Lower leg skin (tissue), 4 donors: ENCODE data around the gene MTUS2. TPM values are rescaled to one million over a fixed set of nuclear protein-coding genes. Genes with fewer than 3 reads are reported as not detected.

Experiments used
- DNase-seq, 2 donors: peaks; one replicate each; pipeline ENCODE4 v3.0.0-alpha.2; 2019; ENCODE audit warnings: low spot score in 2 of 2
- H3K4me3 ChIP-seq: fragments of 200-600 bp; sonication (generic); 2 replicates; pipeline ENCODE4 v1.5.1; 2017; ENCODE audit warnings: mild to moderate bottlenecking, low read depth; ENCODE audit not compliant: poor library complexity, severe bottlenecking
- CTCF ChIP-seq, 3 donors: fragments of 450-650 bp; IDR thresholded peaks; one replicate each; pipeline ENCODE4 v1.5.1; 2016; ENCODE audit warnings: antibody characterized with exemption in 3 of 3, mild to moderate bottlenecking in 3 of 3, moderate library complexity in 2 of 3
- POLR2A ChIP-seq, 2 donors: fragments of 450-650 bp; IDR thresholded peaks; one replicate each; pipeline ENCODE4 v1.6.1; 2016 to 2017; ENCODE audit warnings: antibody characterized with exemption in 2 of 2, mild to moderate bottlenecking in 1 of 2, moderate library complexity in 1 of 2
- WGBS, 2 donors: methylation state at CpG; one replicate each; pipeline ENCODE4 v1.1.5; 2018; 5-methylcytosine and 5-hydroxymethylcytosine counted together
- intact Hi-C: fragments of 100-400 bp; cut with DNase I; formaldehyde crosslinking; loops from one replicate; pipeline ENCODE4 v1.15.0; 2023; ENCODE audit warnings: low total_unique reads
- total RNA-seq, 4 donors: library from RNA; depleted of rRNA; stranded (reverse); fragments of >200 nt; gene quantifications; one replicate each; pipeline ENCODE4 v1.1.0, GENCODE V29; 2016

MTUS2 gene
- 1 to 10 TPM in 1 of 4 donors, under 1 TPM in 1, not detected in 2; 0.13 to 1.9 TPM for total RNA-seq

GRCh38 chr13:28820099-28821051 is at the start of gene MTUS2:
Gene MTUS2, plus strand, starts transcription at chr13:28820339.
- TF ChIP-seq CTCF (IDR thresholded peaks at IDR 0.05) (no peak), POLR2A (IDR thresholded peaks at IDR 0.05) (no peak)
- peak within 1 kb of the TSS; percentile 5 for H3K4me3 ChIP-seq
- 2% methylated on average over 16 to 35 of the region's 89 CpGs for WGBS, 2 donors
- no peak for DNase-seq
- intact Hi-C loops, result loop anchor here (10.0 kb wide), 1 partner anchor 544 kb away; no protein-coding TSS in a partner anchor

- 92 to 95% methylated on average over 46 to 47 of the region's 48 CpGs for WGBS, 2 donors
- TF ChIP-seq POLR2A (IDR thresholded peaks at IDR 0.05) (no peak), CTCF (IDR thresholded peaks at IDR 0.05) (no peak)
- H3K4me3 ChIP-seq, result no peak overlapping the region
- intact Hi-C loops, result no loop called here
- DNase-seq, result no peak
Observed at GRCh38 chr13:28778308-28779215, 41.6 kb upstream of the MTUS2 start.

- TF ChIP-seq CTCF (IDR thresholded peaks at IDR 0.05) (no peak), POLR2A (IDR thresholded peaks at IDR 0.05) (no peak)
- no peak for DNase-seq
- intact Hi-C loops, result loop anchor here (10.0 kb wide), 1 partner anchor 468 kb away; no protein-coding TSS in a partner anchor
- 21 to 27% methylated on average over 2 of the region's 2 CpGs for WGBS, 2 donors
- H3K4me3 ChIP-seq, result no peak overlapping the region
Observed at GRCh38 chr13:28792992-28793391, 27.1 kb upstream of the MTUS2 start.

GRCh38 chr13:28794396-28794795 is 25.7 kb upstream of the MTUS2 start:
- no peak for DNase-seq
- H3K4me3 ChIP-seq, result no peak overlapping the region
- no peak for TF ChIP-seq POLR2A (IDR thresholded peaks at IDR 0.05)
- no peak for TF ChIP-seq CTCF (IDR thresholded peaks at IDR 0.05)
- WGBS, 2 donors, result 70 to 75% methylated on average over 6 of the region's 6 CpGs
- intact Hi-C loops, result loop anchor here (10.0 kb wide), 1 partner anchor 470 kb away; no protein-coding TSS in a partner anchor

GRCh38 chr13:28796938-28797257 is 23.2 kb upstream of the MTUS2 start:
- no peak overlapping the region for H3K4me3 ChIP-seq
- intact Hi-C loops, result loop anchor here (10.0 kb wide), 1 partner anchor 472 kb away; no protein-coding TSS in a partner anchor
- DNase-seq, result no peak
- no peak for TF ChIP-seq CTCF (IDR thresholded peaks at IDR 0.05)
- 91 to 100% methylated on average over 1 of the region's 1 CpG for WGBS, 2 donors
